Sigmoid colon (tissue), 4 donors: ENCODE results near the gene SPINDOC.

Experiments
- CTCF ChIP-seq, 4 experiments: fragments of 450-650 bp in 3 of 4; fragments of 200-600 bp in 1 of 4; IDR thresholded peaks; one replicate each; pipeline ENCODE4 v1.5.1; 2016 to 2019; ENCODE audit warnings: antibody characterized with exemption in 4 of 4, mild to moderate bottlenecking in 3 of 4, moderate library complexity in 2 of 4
- POLR2AphosphoS5 ChIP-seq, 4 donors: sonication (generic); formaldehyde crosslinking; IDR thresholded peaks; one replicate each; pipeline ENCODE4 v1.6.1; 2017; ENCODE audit warnings: antibody characterized with exemption in 4 of 4

- no peak for TF ChIP-seq POLR2AphosphoS5 (IDR thresholded peaks at IDR 0.05)
- TF ChIP-seq CTCF (IDR thresholded peaks at IDR 0.05) = no peak
Measured at GRCh38 chr11:63840356-63841060, 27.3 kb downstream of the SPINDOC start.
